Measurements from ENCODE around the gene OCA2.
A peak's percentile ranks its signal among the peaks of the same experiment; 100 is the strongest.

The OCA2 gene

DNA sequence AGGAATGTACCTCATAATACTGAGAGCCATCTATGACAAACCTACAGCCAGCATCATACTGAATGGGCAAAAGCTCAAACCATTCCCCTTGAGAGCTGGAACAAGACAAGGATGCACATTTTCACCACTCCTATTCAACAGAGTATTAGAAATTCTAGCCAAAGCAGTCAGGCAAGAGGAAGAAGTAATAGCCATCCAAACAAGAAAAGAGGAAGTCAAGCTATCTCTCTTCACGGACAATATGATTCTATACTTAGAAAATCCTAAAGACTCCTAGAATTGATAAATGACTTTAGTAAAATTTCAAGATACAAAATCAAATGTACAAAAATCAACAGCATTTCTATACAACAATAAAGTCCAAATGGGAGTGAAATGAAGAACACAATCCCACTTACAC lies 30.2 kb downstream of the OCA2 start:
- DNase-seq, result no peak

DNA sequence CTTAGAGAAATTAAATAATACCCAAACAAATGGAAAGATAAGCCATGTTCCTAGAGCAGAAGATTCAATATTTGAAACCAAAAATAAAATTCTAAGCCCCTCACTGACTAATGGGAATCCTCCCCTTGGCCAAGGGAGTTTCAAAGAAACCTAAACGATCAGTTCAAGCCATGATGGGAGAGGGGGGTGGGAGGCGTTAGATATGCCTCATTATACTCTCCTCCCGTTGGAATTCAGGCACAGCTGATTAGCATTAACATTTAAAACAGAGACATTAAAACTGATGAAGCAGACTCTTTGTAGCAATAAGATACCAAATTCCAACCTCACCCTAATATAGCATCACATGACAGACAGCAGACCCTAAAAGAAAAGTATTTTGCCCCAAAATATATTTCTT lies 32.9 kb downstream of the OCA2 start:
- DNase-seq, result no peak

DNA sequence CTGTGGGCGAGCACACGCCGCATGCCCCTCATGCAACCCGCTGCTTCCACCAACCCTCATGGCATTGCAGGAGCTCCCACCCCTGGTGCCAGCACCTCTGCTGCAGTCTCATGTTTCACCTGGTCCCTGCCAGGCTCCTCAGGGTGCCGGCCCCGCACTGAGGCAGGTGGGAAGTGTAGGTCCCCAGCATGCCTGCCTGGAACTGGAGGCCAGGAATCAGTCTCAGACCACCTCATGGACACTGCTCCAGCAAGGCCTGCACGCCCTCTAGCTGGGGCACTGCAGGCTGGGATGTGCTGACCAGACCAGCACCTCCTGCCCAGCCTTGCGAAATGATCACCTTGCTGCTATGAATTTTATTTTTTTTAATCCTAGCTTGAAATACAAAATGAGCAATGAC lies 39.1 kb downstream of the OCA2 start:
- no peak for DNase-seq

DNA sequence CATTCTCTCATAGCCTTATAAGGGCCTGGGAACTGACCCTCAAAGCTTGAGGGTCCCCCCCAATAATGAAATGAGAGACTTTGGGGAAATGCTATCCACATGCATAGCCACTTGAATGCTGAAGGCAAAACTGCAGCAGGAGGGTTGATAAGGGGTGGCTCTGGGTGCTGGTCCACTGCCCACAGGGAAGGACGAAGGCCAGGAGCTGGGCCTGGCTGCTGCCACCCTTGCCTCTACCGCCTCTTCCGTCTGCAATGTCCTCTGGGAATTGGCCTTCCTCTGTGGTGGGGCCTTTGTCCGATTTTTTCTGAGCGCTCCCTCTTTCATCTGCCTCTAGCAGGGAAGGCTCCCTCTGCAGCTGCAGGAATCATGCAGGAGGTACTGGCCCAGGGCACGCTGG lies 41.0 kb downstream of the OCA2 start:
- no peak for DNase-seq

DNA sequence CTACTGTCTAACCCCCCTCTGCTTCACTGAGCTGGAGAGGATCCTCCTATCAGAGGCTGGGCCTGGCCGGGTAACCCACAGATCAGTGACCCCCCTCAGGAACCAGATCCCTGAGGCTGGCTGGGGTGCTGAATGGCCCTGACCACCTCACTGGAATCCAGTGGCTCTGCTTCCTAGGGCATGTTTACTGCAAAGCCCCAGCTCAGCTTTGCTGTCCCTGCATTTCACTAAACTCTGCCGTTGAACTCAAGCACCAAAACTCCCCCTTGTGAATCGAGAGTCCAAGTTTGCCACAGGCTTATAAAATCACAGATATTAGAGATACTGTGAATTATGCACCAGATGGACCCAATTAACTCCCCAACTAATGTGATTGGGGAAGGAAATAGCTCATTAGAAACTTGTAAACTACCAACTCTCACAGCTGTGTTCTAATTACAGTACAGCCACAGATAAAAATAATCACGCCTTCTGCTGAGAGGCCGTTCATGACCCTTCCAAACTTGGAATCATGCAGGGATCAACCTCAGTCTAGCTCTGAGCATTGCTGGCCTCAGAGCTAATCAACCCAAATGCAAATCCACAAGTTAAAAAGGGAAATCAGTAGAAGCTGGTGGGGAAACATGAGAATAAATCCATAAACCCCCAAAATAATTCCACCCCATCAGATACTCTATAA lies 47.0 kb downstream of the OCA2 start:
- DNase-seq, result peak; percentile 36

DNA sequence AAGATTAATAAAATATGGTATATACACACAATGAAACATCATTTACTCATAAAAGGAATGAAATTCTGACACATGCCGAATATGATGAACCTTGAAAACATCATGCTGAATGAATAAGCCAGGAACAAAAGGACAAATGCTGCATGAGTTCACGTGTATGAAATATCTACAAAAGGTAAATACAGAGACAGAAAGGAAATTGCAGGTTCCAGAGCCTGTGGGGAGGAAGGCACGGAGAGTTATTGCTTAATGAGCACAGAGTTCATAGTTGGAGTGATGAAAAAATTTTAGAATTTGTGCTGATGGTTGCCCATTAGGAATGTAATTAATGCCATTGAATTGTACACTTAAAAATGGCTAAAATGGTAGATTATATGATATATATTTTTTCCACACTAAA lies 49.5 kb downstream of the OCA2 start:
- no peak for DNase-seq

DNA sequence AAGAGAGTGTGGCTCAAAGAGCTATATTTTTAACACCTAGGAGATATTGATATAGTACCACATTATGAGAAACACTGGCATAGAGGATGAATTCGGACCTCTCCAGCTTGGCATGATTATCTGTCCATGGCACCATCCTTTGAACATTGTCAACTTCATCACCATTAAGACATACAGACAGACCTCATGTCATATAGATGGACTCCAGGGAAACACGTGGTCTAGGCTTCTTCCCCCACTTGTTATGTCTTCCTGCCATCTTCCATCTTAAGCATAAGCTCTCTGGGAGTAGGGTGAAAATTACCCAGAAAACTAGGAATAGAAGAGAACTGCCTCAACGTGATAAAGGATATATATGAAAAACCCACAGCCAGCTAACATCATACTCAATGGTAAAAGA lies 51.8 kb downstream of the OCA2 start:
- DNase-seq, result no peak

DNA sequence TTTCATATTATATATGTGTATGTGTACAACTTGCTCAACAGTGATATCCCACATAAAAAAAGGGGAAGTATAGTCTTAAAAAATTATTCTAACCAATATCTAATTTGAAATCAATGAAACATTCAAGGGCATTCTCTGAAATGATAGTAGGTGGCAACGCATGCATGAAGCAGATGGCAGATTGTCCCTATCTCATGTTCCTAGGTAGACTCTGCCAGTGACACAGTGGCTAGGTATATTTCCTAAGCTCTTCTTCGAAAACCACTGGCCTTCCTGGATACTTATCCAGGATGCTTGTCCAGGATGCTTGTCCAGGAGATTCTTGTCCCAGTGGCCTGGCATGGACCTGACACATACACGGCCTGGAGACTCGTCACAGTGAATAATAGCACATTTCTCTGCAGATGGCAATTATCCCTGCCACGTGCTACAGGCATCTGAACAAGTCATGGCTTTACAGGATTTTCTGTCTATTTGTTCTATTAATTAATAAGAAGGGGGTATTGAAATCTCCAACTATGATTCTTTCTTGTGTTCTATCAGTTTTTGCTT lies 54.9 kb downstream of the OCA2 start:
- peak; percentile 51 for DNase-seq

DNA sequence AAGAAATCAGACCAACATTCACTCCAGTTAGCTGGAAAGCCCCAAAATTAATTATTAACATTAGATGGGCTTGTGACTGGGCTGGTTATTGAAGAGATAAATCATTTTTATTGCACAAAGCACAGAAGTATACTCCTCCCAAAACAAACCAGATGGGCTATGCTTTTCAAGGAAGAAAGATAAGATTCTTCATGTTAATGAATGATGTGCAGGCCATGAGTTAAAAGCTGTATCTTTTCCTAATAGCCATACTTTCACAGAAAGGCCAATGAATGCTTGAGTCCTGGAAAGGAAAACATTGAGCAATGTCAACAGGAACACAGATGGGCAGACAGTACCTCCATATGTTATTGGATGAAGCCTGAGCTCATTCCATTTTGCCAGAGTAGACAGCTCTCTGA lies 55.4 kb downstream of the OCA2 start:
- peak; percentile 74 for DNase-seq

DNA sequence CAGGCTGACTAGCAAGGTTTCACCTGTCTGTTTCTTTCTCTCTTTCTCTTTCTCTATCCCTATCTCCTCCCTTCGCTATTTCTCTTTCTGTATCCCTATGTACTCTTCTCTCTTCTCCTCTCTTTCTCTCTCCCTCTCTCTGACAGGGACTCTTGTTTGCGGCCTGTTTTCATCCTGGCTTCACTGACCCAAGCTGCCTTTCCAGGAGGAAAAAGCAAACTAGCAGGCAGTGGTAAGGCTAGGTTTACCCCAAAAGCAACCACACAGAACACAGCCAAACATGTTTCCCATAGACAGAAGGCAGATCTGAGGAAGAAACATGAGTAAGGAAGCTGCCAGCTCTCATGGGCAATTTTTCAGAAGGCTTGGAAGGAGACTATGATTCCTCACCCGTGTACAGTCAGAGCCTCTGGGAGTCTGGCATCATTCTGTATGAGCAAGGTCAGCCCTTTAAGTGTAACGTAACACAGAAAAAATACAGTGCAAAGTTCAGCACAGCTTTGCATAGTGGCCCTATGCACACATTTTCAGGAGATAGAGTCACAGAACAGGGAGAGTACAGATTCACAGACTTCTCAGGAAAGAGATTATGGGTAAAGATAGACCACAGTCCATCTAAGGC lies 61.0 kb downstream of the OCA2 start:
- DNase-seq, result no peak

DNA sequence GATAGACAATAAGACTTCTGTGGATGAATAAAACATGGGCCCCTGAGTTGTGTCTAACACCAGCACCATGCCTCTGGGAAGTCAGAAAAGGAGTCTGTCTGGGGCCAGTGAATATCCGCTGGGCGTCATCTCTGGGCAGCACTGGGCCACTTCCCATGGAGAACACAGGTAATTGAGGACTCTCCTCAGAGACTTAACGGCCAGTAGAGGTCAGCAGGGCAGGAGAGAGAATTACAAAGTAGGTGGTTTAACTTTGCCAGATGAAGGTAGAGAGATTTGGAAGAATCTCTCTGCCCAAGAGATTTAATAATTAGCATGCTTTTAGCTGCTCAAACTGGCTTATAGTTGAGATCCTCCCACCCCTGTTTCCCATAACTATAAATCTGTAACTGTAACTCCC lies 65.7 kb downstream of the OCA2 start:
- DNase-seq, result no peak

DNA sequence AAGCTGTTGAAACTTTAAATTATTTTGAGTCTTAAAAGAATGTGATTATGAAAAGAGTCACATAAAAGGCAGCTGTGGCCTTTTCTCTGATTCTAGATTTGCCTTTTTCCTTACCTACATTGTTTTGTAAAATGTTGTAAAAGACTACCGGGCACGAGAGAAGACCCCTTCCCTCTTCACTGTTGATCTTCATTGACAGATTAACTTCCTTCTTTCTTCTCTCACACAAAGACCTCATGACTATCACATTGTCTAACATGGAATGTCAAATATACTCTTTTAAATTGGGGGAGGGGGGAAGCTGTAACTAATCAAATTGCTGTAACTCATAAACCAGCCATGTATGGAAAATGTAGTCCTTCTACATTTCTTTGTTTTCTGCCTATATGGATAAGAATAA lies 68.3 kb downstream of the OCA2 start:
- no peak for DNase-seq

DNA sequence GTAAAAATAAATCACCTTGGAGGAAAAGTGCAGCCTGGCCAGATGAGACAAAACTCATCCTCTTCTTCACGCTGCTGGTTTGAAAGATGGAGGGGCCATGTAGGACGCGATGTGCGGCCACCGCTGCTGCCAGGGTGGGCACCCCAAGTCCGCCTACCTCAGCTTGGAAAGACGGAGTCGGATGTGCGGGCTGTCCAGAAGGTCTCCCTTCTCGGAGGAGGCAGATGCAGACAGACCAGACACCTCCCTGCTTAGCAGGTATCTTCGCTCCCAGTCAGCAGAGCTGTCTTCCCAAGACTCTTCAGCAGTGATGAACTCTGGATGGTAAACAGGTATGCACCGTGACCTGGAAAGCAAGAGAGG lies 71.4 kb downstream of the OCA2 start:
- DNase-seq, result no peak

DNA sequence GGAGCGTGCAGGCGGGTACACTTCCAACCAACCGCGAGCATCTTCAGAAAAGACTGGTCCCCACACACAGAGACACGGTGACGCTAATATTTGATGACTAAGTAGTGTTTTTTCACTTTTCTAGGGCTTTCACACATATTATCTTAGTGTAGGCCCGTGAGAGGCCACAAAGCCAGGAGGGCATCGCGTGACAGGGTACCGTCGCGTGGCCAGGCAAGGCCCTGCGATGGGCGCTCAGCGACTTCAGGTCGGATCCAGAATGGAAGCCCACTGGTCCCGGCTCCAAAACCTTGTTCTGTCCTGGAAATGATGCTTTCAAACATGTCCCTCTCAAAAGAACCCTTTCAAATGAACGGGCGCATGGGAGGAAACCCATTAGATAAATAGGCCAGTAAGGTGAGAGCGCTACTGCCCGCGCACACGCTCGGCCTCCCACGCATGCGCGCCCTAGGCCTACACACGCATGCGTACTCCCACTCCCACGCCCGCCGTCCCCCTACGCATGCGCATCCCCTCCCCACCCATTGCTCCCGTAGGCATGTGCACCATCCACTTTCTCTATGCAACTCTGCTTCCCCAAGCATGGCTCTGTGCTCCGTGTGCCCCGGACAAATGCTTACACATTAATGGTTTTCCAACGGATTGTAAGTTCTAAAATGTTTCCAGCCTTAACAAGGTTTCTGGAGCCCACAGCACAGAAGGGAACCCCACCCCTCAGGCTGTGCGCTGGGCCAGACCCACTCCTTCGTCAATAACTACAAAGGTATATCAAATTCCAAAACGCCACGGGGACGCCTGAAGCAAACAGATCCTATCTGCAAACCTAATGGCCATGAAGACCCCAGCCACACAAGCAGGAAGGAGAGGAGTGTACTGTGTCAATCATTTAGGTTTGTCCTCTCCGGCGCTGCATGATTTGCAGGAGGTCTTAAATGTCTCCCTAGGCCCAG lies 72.1 kb downstream of the OCA2 start:
- DNase-seq, result no peak

DNA sequence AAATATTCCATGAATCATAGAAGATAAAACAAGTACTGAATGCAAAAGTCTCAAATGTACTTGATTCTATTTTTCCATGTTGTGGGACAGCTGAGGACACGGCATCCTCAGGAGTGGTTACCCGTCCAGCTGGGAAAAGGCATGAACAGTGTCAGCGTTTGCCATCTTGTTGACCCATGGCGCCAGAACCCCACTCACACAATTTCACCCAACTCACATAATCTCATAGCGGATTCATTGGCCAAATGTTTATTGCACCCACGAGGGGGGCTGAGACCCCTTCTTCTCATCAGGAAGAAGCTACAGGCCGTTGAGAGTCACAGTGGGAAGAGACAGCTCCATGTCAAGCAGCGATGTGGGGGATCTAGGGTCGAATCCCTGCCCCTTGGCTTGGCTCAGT lies 72.9 kb downstream of the OCA2 start:
- no peak for DNase-seq

DNA sequence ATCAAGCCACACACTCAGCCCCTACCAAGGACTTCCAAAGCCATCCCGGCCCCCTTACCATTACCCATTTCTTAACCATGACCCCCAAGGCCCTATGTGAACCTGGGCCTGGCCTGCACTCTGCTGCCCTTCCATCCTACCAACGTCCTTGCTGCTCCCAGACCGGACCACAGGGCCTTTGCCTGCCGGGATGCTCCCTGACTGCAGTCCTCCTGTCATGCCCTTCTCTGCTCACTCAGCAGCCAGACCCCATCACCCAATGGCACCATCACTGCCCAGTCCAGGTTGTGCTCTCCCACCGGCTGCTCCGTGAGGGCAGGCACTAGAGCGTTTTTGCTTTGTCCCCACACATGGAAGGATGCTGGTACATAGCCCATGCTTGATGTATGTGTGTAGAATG lies 73.7 kb downstream of the OCA2 start:
- no peak for DNase-seq

DNA sequence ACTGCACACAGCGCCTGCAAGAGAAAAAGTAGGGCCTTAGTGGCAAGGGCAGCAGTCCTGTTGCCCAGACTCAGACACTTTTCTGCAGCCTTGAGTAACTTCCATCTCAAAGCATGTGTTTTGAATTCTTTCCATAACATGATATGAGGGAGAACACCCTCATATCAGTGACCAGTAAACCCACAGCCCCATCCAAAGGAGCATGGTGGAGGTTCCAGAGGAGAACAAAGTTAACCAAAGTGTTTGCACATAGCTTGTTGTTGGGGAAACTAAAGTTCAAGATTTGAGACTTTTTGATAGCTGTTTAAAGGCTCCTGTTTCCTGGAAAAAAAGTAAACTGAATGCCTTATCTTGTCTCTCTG lies 74.2 kb downstream of the OCA2 start:
- DNase-seq, result no peak

DNA sequence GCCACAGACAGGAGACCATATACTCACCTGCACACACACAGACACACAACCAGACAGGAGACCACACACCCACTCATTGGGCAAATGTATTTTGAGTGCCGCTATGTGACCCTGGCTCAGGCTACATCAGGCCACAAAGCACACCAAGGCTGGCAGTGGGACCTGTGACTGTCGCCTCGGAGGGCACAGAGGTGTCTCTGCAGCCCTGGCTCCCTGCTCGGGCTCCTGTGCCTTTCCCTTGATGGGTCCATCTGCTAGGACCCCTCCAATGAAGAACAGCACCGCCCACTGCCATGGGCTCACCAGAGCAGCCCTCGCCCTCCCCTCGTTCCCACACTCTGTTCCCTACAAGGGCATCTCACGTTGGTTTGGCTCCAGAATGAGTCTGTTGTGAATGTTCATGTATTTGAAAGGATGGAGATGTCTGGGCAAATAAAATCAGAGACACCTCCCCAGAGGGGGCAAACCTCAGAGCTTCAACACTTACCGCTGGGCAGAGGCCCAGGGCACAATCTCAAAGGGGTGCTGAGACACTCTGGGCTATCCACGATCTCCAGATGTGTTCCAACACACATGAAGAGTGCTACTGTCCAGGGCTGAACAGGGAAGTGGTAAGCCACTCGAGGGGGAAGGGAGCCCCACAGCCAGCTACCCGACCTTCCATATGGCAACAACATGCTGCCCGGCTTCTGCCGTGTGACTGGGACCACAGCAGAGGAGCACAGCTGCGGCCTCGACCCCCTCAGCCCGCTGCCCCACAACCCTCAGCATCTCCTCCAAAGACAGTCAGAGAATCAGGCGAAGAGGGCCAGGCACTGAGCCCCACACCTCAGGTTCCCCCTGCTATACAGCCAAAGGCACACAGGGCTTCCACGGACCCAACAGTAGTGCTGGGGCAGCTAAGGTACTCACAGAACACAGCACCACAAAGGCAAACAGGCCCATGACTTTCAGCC lies 74.9 kb downstream of the OCA2 start:
- no peak for DNase-seq

DNA sequence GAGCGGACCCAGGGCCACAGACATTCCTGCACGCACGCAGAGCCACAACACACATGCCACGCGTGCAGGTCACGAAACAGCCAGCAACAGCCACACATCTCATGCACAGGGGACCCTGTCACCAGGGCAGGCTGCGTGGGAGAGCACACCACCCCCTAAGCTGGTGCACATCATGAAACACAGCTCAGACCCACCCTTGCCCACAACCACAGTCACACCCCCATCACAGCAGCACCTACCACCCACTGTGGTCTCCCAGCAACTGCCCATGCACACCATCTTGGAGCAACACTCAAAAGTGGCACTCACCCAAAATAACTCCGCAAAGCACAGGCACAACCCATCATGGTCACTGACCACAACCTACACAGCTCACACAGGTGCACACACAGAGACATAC lies 75.7 kb downstream of the OCA2 start:
- no peak for DNase-seq

DNA sequence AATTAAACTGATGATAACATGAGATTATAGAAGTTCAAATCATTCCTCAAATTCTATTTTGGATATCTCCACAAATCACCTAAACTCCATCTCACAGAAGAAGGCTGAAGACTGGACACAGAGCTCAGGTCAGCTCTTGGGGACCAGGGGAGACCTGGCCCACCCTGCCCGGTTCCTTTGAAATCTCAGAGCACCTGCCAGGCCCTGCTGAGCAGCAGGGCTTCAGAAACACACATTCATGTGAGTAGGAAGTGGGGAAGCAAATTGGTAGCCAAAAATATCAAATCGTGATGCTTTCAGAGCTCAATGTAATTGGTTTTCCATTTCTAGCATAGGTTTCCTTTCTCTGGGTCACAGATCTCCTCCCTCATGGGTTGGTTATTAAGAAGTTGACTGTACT lies 76.2 kb downstream of the OCA2 start:
- no peak for DNase-seq

DNA sequence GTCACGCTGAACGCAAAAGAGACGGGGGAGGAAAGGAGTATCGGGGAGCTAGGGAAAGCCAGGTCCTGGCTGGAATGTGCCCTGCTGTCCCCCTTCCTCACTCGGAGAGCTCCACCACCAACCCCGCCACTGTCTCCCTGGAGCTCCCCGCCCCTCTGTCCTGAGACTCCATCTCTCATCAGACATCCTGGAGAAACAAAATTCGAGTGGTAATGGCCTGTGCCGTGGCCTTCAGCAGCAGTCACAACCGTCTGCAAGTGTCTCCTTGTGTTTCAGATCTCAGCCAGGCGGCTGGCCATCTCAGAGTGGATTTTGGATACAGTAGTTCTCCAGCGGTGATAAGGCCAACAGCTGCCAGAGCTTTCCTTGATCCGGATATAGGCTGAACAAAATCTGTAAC lies 76.9 kb downstream of the OCA2 start:
- DNase-seq, result no peak

DNA sequence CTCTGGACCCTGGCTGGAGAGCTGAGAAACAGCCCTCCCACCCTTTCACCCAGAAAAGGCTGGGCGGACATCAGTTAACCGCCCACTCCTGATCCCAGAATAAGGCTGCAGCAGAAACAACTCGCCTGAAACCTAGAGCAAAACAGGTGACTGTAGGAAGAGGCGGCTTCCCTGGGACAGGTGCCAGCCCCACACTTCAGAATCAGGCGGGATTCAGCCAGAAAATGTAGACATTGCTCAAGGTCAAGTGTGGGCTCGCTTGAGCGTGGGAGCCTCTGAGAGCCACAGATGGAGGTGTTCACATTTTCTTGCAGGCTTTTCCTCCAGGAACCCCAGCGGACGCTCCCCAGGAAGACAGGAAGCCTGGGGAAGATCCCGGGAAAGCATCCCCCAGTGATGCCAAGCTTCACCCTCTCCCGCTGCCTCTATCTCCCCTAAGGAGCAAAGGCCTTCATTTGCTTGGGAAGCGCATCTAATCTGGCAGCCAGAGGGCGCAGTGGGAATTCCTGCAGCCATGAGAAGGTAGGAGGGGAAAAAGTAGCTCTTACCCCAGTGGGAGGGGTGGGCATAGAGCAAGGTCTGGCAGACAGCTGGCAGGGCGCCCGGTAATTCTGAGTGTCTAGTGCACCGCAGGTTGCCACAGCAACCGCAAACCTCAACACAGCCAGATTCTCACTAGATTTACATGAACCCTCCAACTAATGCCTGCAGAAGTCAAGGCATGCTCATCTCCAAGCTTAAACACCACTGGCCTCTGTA lies 77.7 kb downstream of the OCA2 start:
- peak; percentile 60 for DNase-seq
